AG04450 (cell line): ENCODE results near the gene THOP1. TPM values are rescaled to one million over a fixed set of nuclear protein-coding genes. Genes with fewer than 3 reads are reported as not detected.

Experiments
- CTCF ChIA-PET: fragments of 300-600, 350-600 bp; formaldehyde crosslinking; extraction: SDS; loops from one replicate; lab custom pipeline; 2022; ENCODE audit warnings: antibody characterized with exemption, inconsistent platforms; lab: Charles Lee
- POLR2A ChIA-PET: fragments of 350-600 bp; formaldehyde crosslinking; extraction: SDS; loops from one replicate; lab custom pipeline; 2021; ENCODE audit warnings: antibody characterized with exemption, inconsistent platforms; lab: Yijun Ruan, JAX
- DNase-seq: peaks from one replicate; pipeline ENCODE4 v3.0.0-alpha.2; 2011; ENCODE audit warnings: low read depth, low spot score
- H3K27ac ChIP-seq: one replicate; pipeline ENCODE4 v1.5.1; 2012; ENCODE audit warnings: low read depth, low read length, control low read depth
- H3K27me3 ChIP-seq: one replicate; pipeline ENCODE4 v1.6.0; 2012; ENCODE audit warnings: low read length; ENCODE audit not compliant: control insufficient read depth, insufficient read depth
- H3K4me3 ChIP-seq: 2 replicates; pipeline ENCODE4 v1.5.1; 2011; ENCODE audit warnings: mild to moderate bottlenecking, low read depth, low read length, control low read depth
- H3K9me3 ChIP-seq: 2 replicates; pipeline ENCODE4 v1.5.1; 2012; ENCODE audit warnings: low read length; ENCODE audit not compliant: control insufficient read depth, insufficient read depth
- CTCF ChIP-seq: IDR thresholded peaks from 2 replicates; pipeline ENCODE4 v1.5.1; 2011; ENCODE audit warnings: low read depth, low read length, control low read depth, inconsistent platforms
- polyA plus RNA-seq: library from polyadenylated mRNA; depleted of rRNA; stranded (reverse); fragments of >200 nt; gene quantifications from 2 replicates; pipeline ENCODE4 v1.2.3, GENCODE V29; 2011

THOP1 gene
- polyA plus RNA-seq, 1 experiment, result 35.4 TPM

- CTCF ChIA-PET, result no interaction called here
- Histone ChIP-seq H3K4me3 (no peak overlapping the region), H3K27me3 (no peaks in the 10 kb centered on the region), H3K9me3 (no peaks in the 10 kb centered on the region; the same call in 1 of the 2 replicates), H3K27ac (no peak overlapping the region)
- POLR2A ChIA-PET, result no interaction called here
- TF ChIP-seq CTCF, result no peak
- DNase-seq, result no peak
These were observed 7.8 kb downstream of the THOP1 start for GRCh38 chr19:2793126-2793525.

DNA sequence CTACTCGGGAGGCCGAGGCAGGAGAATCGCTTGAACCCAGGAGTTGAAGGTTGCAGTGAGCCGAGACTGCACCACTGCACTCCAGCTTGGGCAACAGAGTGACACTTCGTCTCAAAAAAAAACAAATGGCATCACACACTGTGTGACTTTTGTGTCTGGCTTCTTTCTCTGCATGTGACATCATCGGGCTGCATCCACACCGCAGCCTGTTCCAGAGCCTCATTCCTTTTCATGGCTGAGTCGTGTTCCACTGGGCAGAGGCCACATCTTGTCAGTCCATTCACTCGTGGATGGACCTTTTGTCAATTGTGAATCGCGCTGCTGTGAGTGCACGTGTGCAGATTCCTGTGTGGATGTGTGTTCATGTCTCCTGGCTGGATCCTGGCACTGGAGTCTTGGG lies 8.3 kb downstream of the THOP1 start:
- ChIA-PET CTCF (no interaction called here), POLR2A (interaction anchor here (0.6 kb wide), 1 partner anchor 154 kb away, joined by 3 read pairs; no protein-coding TSS in a partner anchor)
- H3K9me3 ChIP-seq, result no peaks in the 10 kb centered on the region; the same call in 1 of the 2 replicates
- H3K27me3 ChIP-seq, result no peaks in the 10 kb centered on the region
- no peak for TF ChIP-seq CTCF
- no peak overlapping the region for H3K4me3 ChIP-seq
- no peak for DNase-seq
- no peak overlapping the region for H3K27ac ChIP-seq

DNA sequence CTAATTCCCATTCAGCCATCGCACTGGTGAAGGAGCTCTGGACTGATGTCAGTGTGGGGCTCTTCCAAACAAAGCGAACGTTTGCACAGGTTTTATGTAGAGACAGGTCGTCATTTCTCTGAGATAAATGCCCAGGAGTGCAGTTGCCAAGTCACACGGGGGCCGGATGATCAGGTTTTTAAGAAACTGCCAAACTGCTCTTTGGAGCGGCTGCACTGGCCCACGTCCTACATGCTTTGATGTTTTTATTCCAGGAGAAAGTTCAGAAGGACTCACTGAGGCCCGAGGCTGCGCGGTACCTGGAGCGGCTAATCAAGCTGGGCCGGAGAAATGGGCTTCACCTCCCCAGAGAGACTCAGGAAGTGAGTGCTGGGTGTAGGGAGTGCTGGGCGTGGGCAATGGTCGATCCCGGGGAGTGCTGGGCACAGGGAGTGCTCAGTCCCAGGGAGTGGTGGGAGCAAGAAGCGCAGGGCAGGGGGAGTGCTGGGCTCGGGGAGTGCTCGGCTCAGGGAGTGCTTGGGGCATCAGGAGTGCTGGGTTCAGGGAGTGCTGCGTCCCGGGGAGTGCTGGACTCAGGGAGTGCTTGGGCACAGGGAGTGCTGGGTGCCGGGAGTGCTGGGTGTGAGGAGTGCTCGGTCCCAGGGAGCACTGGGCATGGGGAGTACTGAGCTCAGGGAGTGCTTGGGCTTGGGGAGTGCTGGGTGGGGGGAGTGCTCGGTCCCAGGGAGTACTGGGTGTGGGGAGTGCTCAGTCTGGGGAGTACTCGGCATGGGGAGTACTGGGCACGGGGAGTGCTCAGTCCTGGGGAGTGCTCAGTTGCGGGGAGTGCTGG lies 10.7 kb downstream of the THOP1 start:
- no peak for TF ChIP-seq CTCF
- CTCF ChIA-PET, result no interaction called here

GRCh38 chr19:2796659-2797266 lies 11.5 kb downstream of the THOP1 start:
- DNase-seq, result no peak
- POLR2A ChIA-PET, result no interaction called here

More for the DNA sequence above, 10.7 kb downstream of the THOP1 start:
- no peaks in the 10 kb centered on the region for H3K27me3 ChIP-seq
- no peak overlapping the region for H3K4me3 ChIP-seq
- no peak overlapping the region for H3K27ac ChIP-seq
- no peak for DNase-seq
- no peaks in the 10 kb centered on the region; the same call in 1 of the 2 replicates for H3K9me3 ChIP-seq
- POLR2A ChIA-PET, result no interaction called here

More at GRCh38 chr19:2796659-2797266, 11.5 kb downstream of the THOP1 start:
- Histone ChIP-seq H3K27me3 (no peaks in the 10 kb centered on the region), H3K4me3 (no peak overlapping the region), H3K27ac (no peak overlapping the region), H3K9me3 (no peaks in the 10 kb centered on the region; the same call in 1 of the 2 replicates)
- TF ChIP-seq CTCF, result no peak
- CTCF ChIA-PET, result no interaction called here
